ENCODE data around the gene ADAMTS8. TPM values are rescaled to one million over a fixed set of nuclear protein-coding genes. Genes with fewer than 3 reads are reported as not detected.

Gene ADAMTS8
- total RNA-seq, 4 donors from 2014 or later: 1.2 to 7.3 (median 4.6) TPM

GRCh38 chr11:130408401-130408890 lies 20.0 kb downstream of the ADAMTS8 start:
- H3K27ac ChIP-seq: peak overlapping the region; percentile 69 to 74
- intact Hi-C loops (cut with DNase I; ENCODE audit: low total_unique reads): no loop called here

GRCh38 chr11:130407978-130408377 lies 20.4 kb downstream of the ADAMTS8 start:
- peak; percentile 77 to 93 for DNase-seq
- H3K4me1 ChIP-seq: peaks cover 1 to 10% of the 10 kb centered on the region in 2 donors
- peak overlapping the region; percentile 69 to 74 for H3K27ac ChIP-seq
- no peaks in the 10 kb centered on the region for H3K27me3 ChIP-seq
- no peaks in the 10 kb centered on the region for H3K9me3 ChIP-seq
- intact Hi-C loops (cut with DNase I; ENCODE audit: low total_unique reads): no loop called here
- no peaks in the 10 kb centered on the region for H3K36me3 ChIP-seq
- H3K4me3 ChIP-seq: no peak overlapping the region
- TF ChIP-seq CTCF (IDR thresholded peaks at IDR 0.05): no peak
- no peak for TF ChIP-seq POLR2A (IDR thresholded peaks at IDR 0.05)

More at GRCh38 chr11:130408401-130408890, 20.0 kb downstream of the ADAMTS8 start:
- TF ChIP-seq CTCF (IDR thresholded peaks at IDR 0.05) (no peak), POLR2A (IDR thresholded peaks at IDR 0.05) (no peak)
- no peak overlapping the region for H3K4me3 ChIP-seq
- H3K9me3 ChIP-seq: no peaks in the 10 kb centered on the region
- peaks cover 0 to 6% of the 10 kb centered on the region in 2 donors for H3K4me1 ChIP-seq
- no peaks in the 10 kb centered on the region for H3K27me3 ChIP-seq
- DNase-seq: no peak
- no peaks in the 10 kb centered on the region for H3K36me3 ChIP-seq

- Histone ChIP-seq H3K36me3 (no peaks in the 10 kb centered on the region), H3K9me3 (no peaks in the 10 kb centered on the region), H3K4me3 (no peak overlapping the region), H3K4me1 (peaks cover 10 to 22% of the 10 kb centered on the region in 2 donors), H3K27me3 (no peaks in the 10 kb centered on the region), H3K27ac (no peak overlapping the region)
- no peak for DNase-seq
- TF ChIP-seq CTCF (IDR thresholded peaks at IDR 0.05) (no peak), POLR2A (IDR thresholded peaks at IDR 0.05) (no peak)
- intact Hi-C loops (cut with DNase I; ENCODE audit: low total_unique reads): no loop called here
Observed at GRCh38 chr11:130405428-130405827, 23.0 kb downstream of the ADAMTS8 start.

GRCh38 chr11:130404727-130405126 lies 23.7 kb downstream of the ADAMTS8 start:
- intact Hi-C loops (cut with DNase I; ENCODE audit: low total_unique reads): no loop called here
- no peaks in the 10 kb centered on the region for H3K9me3 ChIP-seq
- H3K4me3 ChIP-seq: no peak overlapping the region
- H3K36me3 ChIP-seq: no peaks in the 10 kb centered on the region
- H3K27me3 ChIP-seq: no peaks in the 10 kb centered on the region
- TF ChIP-seq POLR2A (IDR thresholded peaks at IDR 0.05) (no peak), CTCF (IDR thresholded peaks at IDR 0.05) (no peak)
- peak overlapping the region in 1 of 2 donors; percentile 75 for H3K27ac ChIP-seq
- peaks cover 10 to 22% of the 10 kb centered on the region in 2 donors for H3K4me1 ChIP-seq
- no peak for DNase-seq

- DNase-seq: no peak
- H3K27ac ChIP-seq: peak overlapping the region; percentile 75 to 77
- intact Hi-C loops (cut with DNase I; ENCODE audit: low total_unique reads): no loop called here
- no peaks in the 10 kb centered on the region for H3K36me3 ChIP-seq
- H3K9me3 ChIP-seq: no peaks in the 10 kb centered on the region
- H3K4me3 ChIP-seq: no peak overlapping the region
- no peaks in the 10 kb centered on the region for H3K27me3 ChIP-seq
- H3K4me1 ChIP-seq: peaks cover 10 to 22% of the 10 kb centered on the region in 2 donors
- TF ChIP-seq CTCF (IDR thresholded peaks at IDR 0.05) (no peak), POLR2A (IDR thresholded peaks at IDR 0.05) (no peak)
Observed at GRCh38 chr11:130403967-130404366, 24.4 kb downstream of the ADAMTS8 start.
